ENCODE results near the gene DCAF10. TPM values are rescaled to one million over a fixed set of nuclear protein-coding genes. Genes with fewer than 3 reads are reported as not detected.
A peak's percentile ranks its signal among the peaks of the same experiment; 100 is the strongest.

DCAF10 gene
- polyA plus RNA-seq, 3 donors, result 12.4 to 17.2 (median 14.7) TPM

- peaks cover 12% of the 10 kb centered on the region for H3K4me1 Mint-ChIP-seq
- H3K27ac Mint-ChIP-seq, result peak overlapping the region; percentile 11 to 71 (median 21)
- no peaks in the 10 kb centered on the region for H3K27me3 Mint-ChIP-seq (ENCODE audit: low read depth in 3 of 3)
- no peak for DNase-seq
- peaks cover 3 to 21% of the 10 kb centered on the region in 2 donors for H3K36me3 Mint-ChIP-seq
- H3K4me3 Mint-ChIP-seq, result no peak overlapping the region
- Histone ChIP-seq H3K4me1 (ENCODE audit: control insufficient read depth in 1 of 2, insufficient read depth in 2 of 2, low read length in 2 of 2) (peaks cover 5 to 10% of the 10 kb centered on the region in 2 donors), H3K9ac (ENCODE audit: insufficient read depth, low read length, poor library complexity, severe bottlenecking) (no peak overlapping the region), H3K79me2 (ENCODE audit: insufficient read depth, low read length) (peaks cover 43% of the 10 kb centered on the region), H4K20me1 (ENCODE audit: insufficient read depth, low read length) (peaks cover 17% of the 10 kb centered on the region), H2AFZ (ENCODE audit: insufficient read depth, low read depth, low read length, poor library complexity, severe bottlenecking) (no peak overlapping the region), H3K27me3 (ENCODE audit: control insufficient read depth in 2 of 2, insufficient read depth in 2 of 2, low read length in 2 of 2) (no peaks in the 10 kb centered on the region), H3K27ac (ENCODE audit: low read depth in 1 of 2, low read length in 2 of 2) (peak overlapping the region in 1 of 2 donors; percentile 15), H3K4me3 (replicated peaks in 1 of 3; ENCODE audit: low read depth in 2 of 3, low read length in 3 of 3) (no peak overlapping the region), H3K4me2 (replicated peaks; ENCODE audit: extremely low read depth, low read length, poor library complexity, severe bottlenecking) (no peak overlapping the region), H3K36me3 (replicated peaks in 1 of 2; ENCODE audit: control insufficient read depth in 1 of 2, insufficient read depth in 2 of 2, low read length in 2 of 2) (peaks cover 0 to 6% of the 10 kb centered on the region in 2 donors), H3K9me3 (replicated peaks in 1 of 2; ENCODE audit: control insufficient read depth in 1 of 2, insufficient read depth in 1 of 2, low read length in 2 of 2) (no peaks in the 10 kb centered on the region)
- intact Hi-C loops (cut with micrococcal nuclease), result no loop called here
- TF ChIP-seq, protein P1, sequence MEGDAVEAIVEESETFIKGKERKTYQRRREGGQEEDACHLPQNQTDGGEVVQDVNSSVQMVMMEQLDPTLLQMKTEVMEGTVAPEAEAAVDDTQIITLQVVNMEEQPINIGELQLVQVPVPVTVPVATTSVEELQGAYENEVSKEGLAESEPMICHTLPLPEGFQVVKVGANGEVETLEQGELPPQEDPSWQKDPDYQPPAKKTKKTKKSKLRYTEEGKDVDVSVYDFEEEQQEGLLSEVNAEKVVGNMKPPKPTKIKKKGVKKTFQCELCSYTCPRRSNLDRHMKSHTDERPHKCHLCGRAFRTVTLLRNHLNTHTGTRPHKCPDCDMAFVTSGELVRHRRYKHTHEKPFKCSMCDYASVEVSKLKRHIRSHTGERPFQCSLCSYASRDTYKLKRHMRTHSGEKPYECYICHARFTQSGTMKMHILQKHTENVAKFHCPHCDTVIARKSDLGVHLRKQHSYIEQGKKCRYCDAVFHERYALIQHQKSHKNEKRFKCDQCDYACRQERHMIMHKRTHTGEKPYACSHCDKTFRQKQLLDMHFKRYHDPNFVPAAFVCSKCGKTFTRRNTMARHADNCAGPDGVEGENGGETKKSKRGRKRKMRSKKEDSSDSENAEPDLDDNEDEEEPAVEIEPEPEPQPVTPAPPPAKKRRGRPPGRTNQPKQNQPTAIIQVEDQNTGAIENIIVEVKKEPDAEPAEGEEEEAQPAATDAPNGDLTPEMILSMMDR (IDR thresholded peaks at IDR 0.05), result no peak
- H3K9me3 Mint-ChIP-seq, result peaks cover 0 to 7% (median 0%) of the 10 kb centered on the region in 7 donors
- 100% methylated on average over 4 of the region's 6 CpGs for WGBS (ENCODE audit: insufficient coverage)
Observed at GRCh38 chr9:37811906-37812476, 11.4 kb downstream of the DCAF10 start.

DNA sequence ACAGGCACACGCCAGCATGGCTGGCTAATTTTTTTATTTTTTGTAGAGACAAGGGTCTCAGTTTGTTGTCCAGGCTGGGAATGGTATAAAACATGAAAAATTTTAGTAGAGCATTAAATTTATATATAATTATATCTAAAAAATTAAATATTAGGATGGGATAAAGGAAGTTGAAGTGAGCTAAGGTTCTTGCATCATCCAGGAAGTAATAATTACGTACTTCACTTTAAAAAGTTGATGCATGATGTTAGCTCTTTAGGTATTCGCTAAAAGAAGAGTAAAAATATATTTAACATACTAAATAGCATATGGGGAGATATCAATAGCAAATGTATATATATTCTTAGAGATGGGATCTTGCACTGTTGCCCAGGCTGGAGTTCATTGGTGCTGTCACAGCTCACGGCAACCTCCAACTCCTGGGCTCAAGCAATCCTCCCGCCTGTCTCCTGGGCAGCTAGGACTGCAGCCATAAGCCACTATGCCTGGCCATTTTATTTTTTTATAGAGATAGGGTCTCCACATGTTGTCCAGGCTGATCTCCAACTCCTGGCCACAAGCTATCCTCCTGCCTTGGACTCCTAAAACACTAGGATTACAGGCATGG, 12.3 kb downstream of the DCAF10 start:
- H3K36me3 Mint-ChIP-seq, result peaks cover 3 to 23% of the 10 kb centered on the region in 2 donors
- H3K27ac Mint-ChIP-seq, result peak overlapping the region in 4 of 7 donors; percentile 16 to 59 (median 20)
- no peaks in the 10 kb centered on the region for H3K9me3 ChIP-seq (replicated peaks in 1 of 2; ENCODE audit: control insufficient read depth in 1 of 2, insufficient read depth in 1 of 2, low read length in 2 of 2)
- H3K36me3 ChIP-seq (replicated peaks in 1 of 2; ENCODE audit: control insufficient read depth in 1 of 2, insufficient read depth in 2 of 2, low read length in 2 of 2), result peaks cover 0 to 3% of the 10 kb centered on the region in 2 donors
- no peaks in the 10 kb centered on the region for H3K27me3 Mint-ChIP-seq (ENCODE audit: low read depth in 3 of 3)
- no peak overlapping the region for H3K27ac ChIP-seq (ENCODE audit: low read depth in 1 of 2, low read length in 2 of 2)
- peak overlapping the region; percentile 20 for H3K4me2 ChIP-seq (replicated peaks; ENCODE audit: extremely low read depth, low read length, poor library complexity, severe bottlenecking)
- TF ChIP-seq, protein P1 (IDR thresholded peaks at IDR 0.05), result no peak
- H3K4me3 ChIP-seq (replicated peaks in 1 of 3; ENCODE audit: low read depth in 2 of 3, low read length in 3 of 3), result no peak overlapping the region
- peaks cover 21% of the 10 kb centered on the region for H4K20me1 ChIP-seq (ENCODE audit: insufficient read depth, low read length)
- peaks cover 5 to 10% of the 10 kb centered on the region in 2 donors for H3K4me1 ChIP-seq (ENCODE audit: control insufficient read depth in 1 of 2, insufficient read depth in 2 of 2, low read length in 2 of 2)
- H2AFZ ChIP-seq (ENCODE audit: insufficient read depth, low read depth, low read length, poor library complexity, severe bottlenecking), result peak overlapping the region; percentile 19
- no peaks in the 10 kb centered on the region for H3K27me3 ChIP-seq (ENCODE audit: control insufficient read depth in 2 of 2, insufficient read depth in 2 of 2, low read length in 2 of 2)
- H3K9me3 Mint-ChIP-seq, result peaks cover 0 to 7% (median 0%) of the 10 kb centered on the region in 7 donors
- H3K9ac ChIP-seq (ENCODE audit: insufficient read depth, low read length, poor library complexity, severe bottlenecking), result no peak overlapping the region
- no peak overlapping the region for H3K4me3 Mint-ChIP-seq
- H3K79me2 ChIP-seq (ENCODE audit: insufficient read depth, low read length), result peaks cover 42% of the 10 kb centered on the region
- H3K4me1 Mint-ChIP-seq, result peaks cover 12% of the 10 kb centered on the region
- intact Hi-C loops (cut with micrococcal nuclease), result no loop called here
- peak in 2 of 3 donors; percentile 31 to 54 for DNase-seq
- 100% methylated on average over 2 of the region's 5 CpGs for WGBS (ENCODE audit: insufficient coverage)
